Stimulated activated CD8-positive, alpha-beta memory T cell treated with anti-CD3 and anti-CD28 coated beads, Interleukin-15, amount 100 ng/mL, for 48 hours (primary cell): ENCODE results near the gene NPHS2.

Source experiments
- DNase-seq, 2 donors: peaks; one replicate each; pipeline ENCODE4 v3.0.0-alpha.2; 2020; ENCODE audit warnings: low read depth in 2 of 2

NPHS2 gene

DNA sequence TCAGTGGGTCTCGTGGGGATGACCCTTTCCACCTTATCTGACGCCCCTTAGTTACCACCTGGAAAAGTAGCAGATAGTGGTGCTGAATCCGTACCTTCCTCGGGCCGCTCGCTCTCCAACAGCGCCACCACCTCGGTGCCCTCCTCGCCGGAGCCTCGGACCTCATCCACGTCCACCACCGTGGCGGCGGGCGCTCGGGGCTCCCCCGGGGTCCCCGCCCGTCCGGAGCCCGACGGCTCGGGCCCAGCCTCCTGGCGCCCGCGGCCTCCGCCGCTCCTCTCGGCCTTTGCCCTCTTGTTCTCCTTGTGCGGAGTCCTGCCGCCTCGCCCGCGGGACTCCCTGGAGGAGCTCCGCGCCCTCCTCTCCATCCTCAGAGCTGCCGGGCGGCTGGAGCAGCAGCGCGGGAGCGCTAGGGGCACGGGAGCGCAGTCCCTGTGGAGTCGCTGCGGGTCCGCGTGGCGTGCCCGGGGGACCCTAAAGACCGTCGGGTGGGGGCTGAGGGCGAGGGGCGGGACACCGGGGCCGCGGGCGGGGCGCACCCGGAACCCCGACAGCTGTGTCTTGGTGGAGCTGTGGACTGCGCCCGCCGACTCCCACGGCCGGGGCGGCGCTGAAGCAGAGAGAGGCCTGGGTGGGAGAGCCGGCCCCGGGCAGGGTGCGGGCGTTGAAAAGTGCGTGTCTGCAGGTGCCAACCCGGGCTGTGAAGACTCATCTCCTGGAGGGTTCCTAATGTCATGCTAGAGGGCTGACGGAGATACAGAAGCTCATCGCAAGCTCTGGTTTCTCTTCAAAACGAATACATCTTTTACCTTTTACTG is at the start of gene NPHS2:
Gene NPHS2 (minus strand): TSS at position 452 of the 818 bp plus-strand sequence. CDS start 84 bp downstream, at position 368.
- DNase-seq, result no peak

DNA sequence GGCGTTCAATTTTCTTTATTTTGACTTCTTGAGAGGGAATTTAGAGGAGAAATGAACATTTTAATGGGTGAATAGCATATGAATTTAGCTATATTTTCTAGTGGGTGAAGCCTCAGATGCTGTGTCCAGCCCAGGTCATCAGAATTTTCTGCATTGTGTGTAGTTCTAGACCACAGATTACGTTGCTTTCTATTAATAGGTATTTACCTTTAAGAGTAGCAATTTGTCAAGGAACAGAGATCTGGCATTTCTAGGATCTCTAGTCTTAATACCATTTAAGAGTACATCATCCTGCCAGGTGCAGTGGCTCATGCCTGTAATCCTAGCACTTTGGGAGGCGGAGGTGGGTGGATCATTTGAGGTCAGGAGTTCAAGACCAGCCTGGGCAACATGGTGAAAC is 36.6 kb upstream of the NPHS2 start:
- no peak for DNase-seq

GRCh38 chr1:179601093-179601492 is 25.3 kb upstream of the NPHS2 start:
- DNase-seq, result no peak

DNA sequence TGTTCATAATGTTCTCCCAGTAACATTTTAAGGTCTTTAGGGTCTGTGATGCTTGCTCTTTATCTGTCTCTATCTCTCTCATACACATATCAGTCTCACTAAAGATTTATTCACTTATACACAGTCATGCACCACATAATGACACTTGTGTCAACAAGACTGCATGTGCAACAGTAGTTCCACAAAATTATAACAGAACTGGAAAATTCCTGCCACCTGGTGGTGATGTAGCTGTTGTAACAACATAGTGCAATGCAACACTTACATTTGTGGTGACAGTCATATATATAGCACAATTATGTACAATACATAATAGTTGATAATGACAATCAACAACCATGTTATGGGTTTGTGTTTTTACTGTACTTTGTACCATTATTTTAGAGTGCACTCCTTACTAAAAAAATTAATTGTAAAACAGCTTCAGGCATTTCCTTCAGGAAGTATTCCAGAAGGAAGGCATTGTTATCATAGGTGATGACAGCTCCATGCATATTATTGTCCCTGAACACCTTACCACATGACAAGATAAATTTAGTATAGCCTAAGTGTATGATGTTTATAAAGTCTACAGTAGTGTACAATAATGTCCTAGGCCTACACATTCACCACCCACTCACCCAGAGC is 24.0 kb upstream of the NPHS2 start:
- no peak for DNase-seq

- DNase-seq, result no peak
Observed at GRCh38 chr1:179598631-179599030, 22.9 kb upstream of the NPHS2 start.

DNA sequence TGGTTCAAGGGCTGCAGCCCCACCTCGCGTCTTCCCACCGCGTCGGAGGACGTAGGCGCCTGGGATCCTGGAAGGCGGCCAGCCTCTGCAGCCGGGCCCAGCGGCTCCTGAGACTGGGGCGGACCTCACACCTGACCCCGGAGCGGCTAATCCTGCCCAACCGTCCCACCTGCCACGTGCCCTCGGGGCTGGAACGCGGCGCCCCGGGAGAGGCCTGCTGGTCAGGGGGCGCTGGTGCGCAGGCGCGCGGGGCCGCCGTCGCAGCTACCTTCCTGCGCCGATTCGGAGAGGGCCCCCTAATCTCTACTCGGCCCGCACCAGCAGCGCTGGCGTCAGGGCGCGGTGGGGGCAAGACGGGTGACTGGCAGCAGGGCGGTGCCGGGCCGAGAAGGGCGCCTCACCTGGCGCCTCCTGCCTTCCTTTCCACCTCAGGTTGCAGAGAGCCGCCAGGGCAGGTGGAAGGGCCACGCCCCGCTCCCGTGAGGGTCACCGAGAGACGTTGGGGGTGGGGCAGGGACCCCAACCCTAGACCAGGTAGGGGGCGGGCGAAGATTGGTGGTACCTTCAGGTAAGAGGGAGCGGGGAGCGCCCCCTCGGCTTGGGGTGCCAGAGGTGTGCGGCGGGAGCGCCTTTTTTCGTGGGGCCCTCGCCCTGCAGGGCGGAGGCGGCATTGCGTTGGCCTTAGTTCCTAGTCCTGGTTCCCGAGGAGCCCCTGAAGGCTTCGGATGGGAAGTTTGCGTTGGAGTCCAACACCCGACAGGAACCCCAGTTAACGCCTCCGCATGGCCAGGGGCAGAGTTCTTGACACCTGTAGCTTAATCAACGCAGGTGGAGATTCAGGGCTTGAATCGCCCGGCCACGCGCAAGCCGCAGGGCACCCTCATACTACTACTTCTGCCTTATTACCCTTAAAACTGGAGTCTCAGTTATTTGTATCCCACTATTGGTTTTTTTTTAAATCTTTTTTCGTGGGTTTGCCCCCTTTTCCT is 16.1 kb upstream of the NPHS2 start, which contains the start of gene TDRD5:
Gene TDRD5 (plus strand): TSS at position 241 of the 989 bp plus-strand sequence. CDS start 784 bp downstream, outside the sequence.
- no peak for DNase-seq

DNA sequence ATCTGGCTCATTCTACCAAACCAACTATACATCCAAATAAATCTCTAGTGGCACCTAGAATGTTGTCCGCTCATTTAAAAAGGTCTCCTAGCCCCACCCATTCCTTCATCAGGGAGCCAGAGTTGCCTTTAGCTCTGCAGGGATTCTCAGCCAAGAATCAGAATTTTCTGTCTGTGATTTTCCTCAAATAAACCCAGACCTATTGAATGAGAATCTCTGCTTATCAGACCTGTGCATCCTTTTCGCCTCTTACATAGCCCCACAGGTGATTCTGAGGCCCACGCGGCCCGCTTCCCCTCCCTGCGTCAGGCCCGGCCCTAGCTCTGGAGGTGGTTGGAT is 15.5 kb upstream of the NPHS2 start:
- no peak for DNase-seq

- DNase-seq, result no peak
Observed at GRCh38 chr1:179590671-179591070, 14.9 kb upstream of the NPHS2 start.

DNA sequence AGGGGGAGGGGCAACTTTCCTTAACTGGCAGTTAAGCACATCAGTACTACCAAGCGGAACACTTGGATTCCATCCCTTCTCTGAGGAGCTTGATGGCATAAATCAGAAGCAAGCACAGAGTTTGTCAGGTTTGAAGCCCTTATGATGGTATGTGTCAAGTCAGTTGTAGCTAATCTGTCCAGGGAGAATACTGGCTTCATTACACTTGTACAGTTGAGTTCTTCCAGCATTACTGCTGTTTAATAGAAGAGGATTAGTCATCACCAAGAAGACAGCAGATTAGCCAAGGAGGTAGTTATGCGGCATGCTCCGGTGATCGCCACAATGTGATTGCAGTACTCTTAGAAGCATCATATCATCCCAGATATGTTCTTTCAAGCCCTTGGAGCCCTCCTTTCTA is 13.8 kb upstream of the NPHS2 start:
- DNase-seq, result no peak

DNA sequence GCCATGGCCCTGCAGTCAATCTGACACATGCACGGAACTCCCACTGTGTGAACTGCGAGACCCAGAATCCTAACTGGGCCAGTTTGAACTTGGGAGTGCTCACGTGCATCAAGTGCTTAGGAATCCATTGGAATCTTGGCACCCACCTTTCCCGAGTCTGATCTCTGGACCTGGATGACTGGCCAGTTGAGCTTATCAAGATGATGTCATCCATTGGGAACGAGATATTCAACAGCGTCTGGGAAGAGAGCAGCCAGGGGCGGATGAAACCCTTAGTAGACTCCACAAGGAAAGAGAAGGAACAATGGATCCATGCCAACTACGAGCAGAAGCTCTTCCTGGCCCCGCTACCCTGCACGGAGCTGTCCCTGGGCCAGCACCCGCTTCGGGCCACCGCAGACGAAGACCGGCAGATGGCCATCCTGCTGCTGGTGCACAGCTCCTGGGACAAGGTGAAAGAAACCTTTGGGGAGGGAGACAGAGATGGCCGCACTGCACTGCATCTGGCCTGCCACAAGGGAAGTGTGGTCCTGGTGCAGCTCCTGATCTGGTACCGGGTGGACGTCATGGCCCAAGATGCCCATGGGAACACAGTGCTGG is 12.8 kb upstream of the NPHS2 start:
- DNase-seq, result no peak

DNA sequence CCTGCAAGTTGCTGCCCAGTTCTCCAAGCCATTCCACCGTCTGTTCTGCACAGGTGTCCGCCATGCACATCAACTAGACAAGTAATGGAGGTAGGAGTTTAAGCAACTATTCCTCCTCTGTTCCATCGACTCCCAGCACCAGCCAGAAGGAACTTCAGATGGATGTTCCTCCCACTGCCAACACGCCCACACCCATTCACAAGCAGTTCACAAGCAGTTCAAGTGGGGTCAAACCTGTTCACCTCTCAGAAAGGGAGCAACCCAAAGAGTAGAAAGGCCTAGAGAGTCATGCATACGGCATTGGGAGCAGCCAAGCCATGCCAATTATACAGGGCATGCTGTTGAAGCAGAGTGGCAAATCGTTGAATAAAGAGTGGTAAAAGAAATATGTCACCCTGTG is 11.6 kb upstream of the NPHS2 start:
- DNase-seq, result no peak

GRCh38 chr1:179586107-179586823 is 10.5 kb upstream of the NPHS2 start:
- DNase-seq, result no peak

GRCh38 chr1:179583771-179584320 is 8.1 kb upstream of the NPHS2 start:
- no peak for DNase-seq

- DNase-seq, result no peak
Observed at GRCh38 chr1:179576509-179576908, 761 bp upstream of the NPHS2 start.

DNA sequence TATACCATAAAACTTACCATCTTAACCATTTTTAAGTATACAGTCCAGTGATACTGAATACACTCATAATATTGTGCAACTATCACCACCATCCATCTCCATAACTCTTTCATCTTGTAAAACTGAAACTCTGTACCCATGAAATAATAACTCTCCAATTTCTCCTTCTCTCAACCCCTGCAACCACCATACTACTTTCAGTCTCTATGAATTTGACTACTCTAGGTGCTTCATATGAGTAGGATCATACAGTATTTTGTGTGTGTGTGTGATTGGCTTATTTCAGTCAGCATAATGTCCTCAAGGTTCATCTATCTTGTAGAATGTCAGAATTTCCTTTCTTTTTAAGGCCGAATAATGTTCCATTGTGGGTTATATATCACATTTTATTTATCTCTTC is 17.7 kb downstream of the NPHS2 start:
- DNase-seq, result no peak

- DNase-seq, result no peak
Observed at GRCh38 chr1:179554427-179554826, 21.3 kb downstream of the NPHS2 start.

- no peak for DNase-seq
Observed at GRCh38 chr1:179550746-179551682, 24.7 kb downstream of the NPHS2 start.

DNA sequence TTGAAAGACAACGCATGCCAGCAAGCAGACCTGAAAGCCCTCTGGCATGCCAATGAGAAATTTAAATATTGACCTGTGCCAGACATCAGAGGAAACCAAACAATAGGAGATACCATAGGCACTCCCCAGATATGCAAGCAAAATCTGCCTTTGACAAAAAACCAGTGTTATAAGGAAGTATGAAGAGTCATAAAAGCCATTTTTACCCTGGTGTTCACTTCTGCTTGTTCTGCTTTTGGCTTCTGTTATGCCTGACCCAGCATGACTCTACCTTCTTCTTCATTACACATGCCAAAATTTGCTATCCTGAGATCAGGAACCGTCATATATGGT is 26.4 kb downstream of the NPHS2 start:
- DNase-seq, result no peak

- DNase-seq, result no peak
Observed at GRCh38 chr1:179548666-179549367, 26.9 kb downstream of the NPHS2 start.
